Keratinocyte (primary cell): ENCODE results near the gene GTF3C2. TPM values are rescaled to one million over a fixed set of nuclear protein-coding genes. Genes with fewer than 3 reads are reported as not detected.

ENCODE experiments used
- DNase-seq: peaks from one replicate; pipeline ENCODE4 v3.0.0-alpha.2; 2011; ENCODE audit warnings: low read depth, missing footprints, low spot score
- FAIRE-seq: peaks from 2 replicates; lab custom pipeline; 2011; peaks lifted over from hg19 to GRCh38; lab: Jason Lieb, UNC
- H2AFZ ChIP-seq: 2 replicates; pipeline ENCODE4 v1.6.0; 2012; ENCODE audit warnings: low read length, control low read depth, inconsistent platforms; ENCODE audit not compliant: control insufficient read depth
- H3K27ac ChIP-seq: 2 replicates; pipeline ENCODE4 v1.5.1; 2011; ENCODE audit warnings: low read length; ENCODE audit not compliant: control insufficient read depth, insufficient read depth
- H3K27me3 ChIP-seq: 3 replicates; pipeline ENCODE4 v1.6.0; 2011; ENCODE audit warnings: low read length; ENCODE audit not compliant: control insufficient read depth, insufficient read depth; ENCODE audit errors: extremely low read depth
- H3K36me3 ChIP-seq, 2 experiments: 2 replicates in 1 of 2; 3 replicates in 1 of 2; pipeline ENCODE4 v1.5.1; 2011; ENCODE audit warnings: low read length in 2 of 2, mild to moderate bottlenecking in 1 of 2; ENCODE audit not compliant: control insufficient read depth in 2 of 2, insufficient read depth in 2 of 2; ENCODE audit errors: extremely low read depth in 1 of 2
- H3K4me1 ChIP-seq: 3 replicates; pipeline ENCODE4 v1.5.1; 2011; ENCODE audit warnings: low read length; ENCODE audit not compliant: control insufficient read depth, insufficient read depth; ENCODE audit errors: extremely low read depth
- H3K4me2 ChIP-seq: 3 replicates; pipeline ENCODE4 v1.6.0; 2011; ENCODE audit warnings: low read depth, low read length; ENCODE audit not compliant: control insufficient read depth, insufficient read depth; ENCODE audit errors: extremely low read depth
- H3K4me3 ChIP-seq, 3 experiments: fragments of 200-600 bp in 1 of 3; sonication (generic) in 1 of 3; 2 replicates in 2 of 3; 3 replicates in 1 of 3; pipeline ENCODE4 v1.5.1; 2011 to 2016; ENCODE audit warnings: low read length in 3 of 3, mild to moderate bottlenecking in 3 of 3, control low read depth in 2 of 3, inconsistent platforms in 1 of 3, low read depth in 1 of 3, mixed read lengths in 1 of 3, mixed run types in 1 of 3, moderate library complexity in 1 of 3; ENCODE audit not compliant: control insufficient read depth in 2 of 3, insufficient read depth in 2 of 3; ENCODE audit errors: extremely low read depth in 1 of 3
- H3K79me2 ChIP-seq: 2 replicates; pipeline ENCODE4 v1.6.0; 2012; ENCODE audit warnings: low read length; ENCODE audit not compliant: control insufficient read depth, insufficient read depth
- H3K9ac ChIP-seq: 3 replicates; pipeline ENCODE4 v1.6.0; 2011; ENCODE audit warnings: low read length; ENCODE audit not compliant: control insufficient read depth, insufficient read depth; ENCODE audit errors: extremely low read depth
- H3K9me1 ChIP-seq: 3 replicates; pipeline ENCODE4 v1.6.0; 2011; ENCODE audit warnings: low read length; ENCODE audit not compliant: control insufficient read depth, insufficient read depth; ENCODE audit errors: extremely low read depth
- H3K9me3 ChIP-seq: 2 replicates; pipeline ENCODE4 v1.5.1; 2012; ENCODE audit warnings: low read depth, low read length; ENCODE audit not compliant: control insufficient read depth
- H4K20me1 ChIP-seq: 3 replicates; pipeline ENCODE4 v1.6.0; 2011; ENCODE audit warnings: low read length; ENCODE audit not compliant: control insufficient read depth, insufficient read depth; ENCODE audit errors: extremely low read depth
- CTCF ChIP-seq, 3 experiments: IDR thresholded peaks in 1 of 3; conservative IDR thresholded peaks in 1 of 3; optimal IDR thresholded peaks in 1 of 3; 2 replicates in 2 of 3; 3 replicates in 1 of 3; pipeline versions ENCODE3 to v1.5.1; 2011; ENCODE audit warnings: low read length in 3 of 3, mild to moderate bottlenecking in 3 of 3, moderate library complexity in 2 of 3, control low read depth in 1 of 3, inconsistent platforms in 1 of 3; ENCODE audit not compliant: insufficient read depth in 2 of 3; ENCODE audit errors: extremely low read depth in 1 of 3
- EZH2 ChIP-seq: IDR thresholded peaks from one replicate; pipeline ENCODE4 v1.6.1; 2012; ENCODE audit warnings: inconsistent platforms, mild to moderate bottlenecking, low read length, moderate library complexity
- dilution Hi-C: fragments of 300-500 bp; cut with MboI; formaldehyde crosslinking; loops from one replicate; pipeline ENCODE4 v1.7.0; 2020; ENCODE audit warnings: low sequenced_read_pairs; ENCODE audit not compliant: extremely low pct_ligation_motif_present
- polyA plus RNA-seq, 5 experiments: library from polyadenylated mRNA; depleted of rRNA in 3 of 5; stranded (reverse) in 3 of 5; stranded (forward) in 1 of 5; unstranded in 1 of 5; fragments of >200 nt; gene quantifications; 1 replicate in 1 of 5; 2 replicates in 3 of 5; 3 replicates in 1 of 5; pipeline versions ENCODE4 v1.2.1 to v1.2.3, GENCODE V29; 2011 to 2012; ENCODE audit warnings: missing spikeins in 2 of 5, low read depth in 1 of 5, low replicate concordance in 1 of 5

GTF3C2 gene
- polyA plus RNA-seq, 1 donor (not counting 4 experiments of a cell fraction or from before 2014, with no cell fraction given): 53.4 TPM

- Histone ChIP-seq H3K9me3 (no peaks in the 10 kb centered on the region), H2AFZ (no peak overlapping the region), H3K36me3 (peaks cover 43 to 59% of the 10 kb centered on the region in 2 experiments), H4K20me1 (peaks cover 5% of the 10 kb centered on the region), H3K4me1 (peaks cover 21% of the 10 kb centered on the region), H3K27me3 (no peaks in the 10 kb centered on the region), H3K4me2 (no peak overlapping the region), H3K4me3 (no peak overlapping the region), H3K9me1 (no peaks in the 10 kb centered on the region), H3K79me2 (peaks cover 50% of the 10 kb centered on the region), H3K27ac (no peak overlapping the region), H3K9ac (no peak overlapping the region)
- DNase-seq: no peak
- dilution Hi-C loops: no loop called here
- no peak for FAIRE-seq
- TF ChIP-seq CTCF (optimal IDR thresholded peaks at IDR 0.05 in 1 of 3, IDR thresholded peaks at IDR 0.05 in 1 of 3, conservative IDR thresholded peaks at IDR 0.05 in 1 of 3; ENCODE audit: extremely low read depth in 1 of 3, insufficient read depth in 2 of 3, low read length in 3 of 3): no peak
- TF ChIP-seq EZH2: no peak
Observed at GRCh38 chr2:27376866-27377617, 20.5 kb upstream of the GTF3C2 start.

GRCh38 chr2:27376151-27376865 lies 19.7 kb upstream of the GTF3C2 start:
- TF ChIP-seq EZH2: no peak
- TF ChIP-seq CTCF (optimal IDR thresholded peaks at IDR 0.05 in 1 of 3, IDR thresholded peaks at IDR 0.05 in 1 of 3, conservative IDR thresholded peaks at IDR 0.05 in 1 of 3; ENCODE audit: extremely low read depth in 1 of 3, insufficient read depth in 2 of 3, low read length in 3 of 3): no peak
- Histone ChIP-seq H3K9me1 (no peaks in the 10 kb centered on the region), H2AFZ (no peak overlapping the region), H3K36me3 (peaks cover 37 to 55% of the 10 kb centered on the region in 2 experiments), H3K4me1 (peaks cover 26% of the 10 kb centered on the region), H3K4me3 (no peak overlapping the region), H4K20me1 (peaks cover 5% of the 10 kb centered on the region), H3K27me3 (no peaks in the 10 kb centered on the region), H3K27ac (no peak overlapping the region), H3K9me3 (no peaks in the 10 kb centered on the region), H3K4me2 (no peak overlapping the region), H3K9ac (no peak overlapping the region), H3K79me2 (peaks cover 56% of the 10 kb centered on the region)
- no peak for FAIRE-seq
- DNase-seq: no peak
- dilution Hi-C loops: no loop called here
